CD4-positive, alpha-beta T cell treated with Interleukin-6 at 100 ng/mL for 8 hours (primary cell): ENCODE data around the gene GOLGA6L10.
"Not testable (repeated sequence)": the region's sequence is repeated elsewhere in the genome, so short reads cannot be mapped to it uniquely, and the experiment has no call there.

Experiments
- DNase-seq: peaks from one replicate; pipeline ENCODE4 v3.0.0-alpha.2; 2020; ENCODE audit warnings: mixed read lengths, low spot score

Gene GOLGA6L10

GRCh38 chr15:82317516-82317915 is 31.8 kb downstream of the GOLGA6L10 start:
- not testable (repeated sequence) for DNase-seq

DNA sequence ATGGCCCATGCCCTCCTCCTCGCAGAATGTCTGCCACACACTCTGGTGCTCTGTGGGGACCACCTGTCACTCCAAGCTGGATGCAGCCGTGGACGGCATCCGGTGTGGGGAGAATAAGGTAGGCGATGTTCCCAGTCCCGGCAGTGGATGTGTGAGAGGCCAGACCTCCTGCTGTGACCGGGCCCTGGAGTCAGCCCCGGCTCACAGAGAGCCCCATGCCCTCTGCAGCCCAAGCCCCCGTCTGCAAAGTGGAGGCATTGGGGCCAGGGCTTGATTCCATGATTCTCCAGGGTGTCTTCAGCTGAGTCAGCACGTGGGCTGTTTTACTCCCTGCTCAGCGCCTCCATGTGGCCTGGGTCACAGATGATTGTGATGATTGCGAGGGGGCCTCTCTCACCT is 32.2 kb downstream of the GOLGA6L10 start:
- DNase-seq: no peak

- DNase-seq: not testable (repeated sequence)
These were observed 32.8 kb downstream of the GOLGA6L10 start for GRCh38 chr15:82316247-82317090.

- DNase-seq: no peak
These were observed 33.6 kb downstream of the GOLGA6L10 start for GRCh38 chr15:82315519-82316246.

DNA sequence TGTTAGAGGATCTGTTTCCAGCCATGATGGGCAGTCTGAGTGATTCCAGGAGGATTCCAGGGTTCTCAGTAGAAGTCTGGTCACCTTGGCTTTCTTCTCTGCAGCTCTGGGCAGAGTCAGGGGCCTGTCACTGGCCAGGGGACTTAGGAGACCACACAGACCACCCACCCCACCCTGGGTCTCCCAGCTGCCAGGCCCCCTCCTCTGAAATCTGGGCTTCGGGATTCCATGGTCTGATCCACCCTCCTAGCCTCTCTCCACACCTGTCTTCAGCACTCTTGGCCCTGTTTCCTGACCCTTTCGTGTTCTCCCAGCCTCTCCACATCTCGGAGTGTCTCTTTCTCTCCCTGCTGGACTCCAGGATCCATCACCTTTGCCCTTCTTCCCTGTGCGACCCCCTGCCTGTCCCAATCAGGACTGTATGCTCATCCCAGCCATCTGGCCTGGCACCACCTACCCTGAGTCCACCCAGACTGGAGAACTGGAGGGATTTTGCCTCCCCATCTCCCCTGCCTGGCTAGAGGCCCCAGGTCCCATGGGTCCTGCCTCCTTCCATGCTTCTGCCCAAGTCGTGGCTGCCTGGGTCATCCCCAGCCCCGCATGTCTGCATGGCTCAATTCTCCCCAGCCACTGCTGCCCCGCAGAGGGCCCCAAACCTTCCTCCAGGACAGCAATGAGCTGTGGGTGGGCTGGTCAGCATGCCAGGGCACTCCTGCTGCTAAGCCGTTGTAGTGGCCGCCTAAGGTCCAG is 34.3 kb downstream of the GOLGA6L10 start:
- no peak for DNase-seq

DNA sequence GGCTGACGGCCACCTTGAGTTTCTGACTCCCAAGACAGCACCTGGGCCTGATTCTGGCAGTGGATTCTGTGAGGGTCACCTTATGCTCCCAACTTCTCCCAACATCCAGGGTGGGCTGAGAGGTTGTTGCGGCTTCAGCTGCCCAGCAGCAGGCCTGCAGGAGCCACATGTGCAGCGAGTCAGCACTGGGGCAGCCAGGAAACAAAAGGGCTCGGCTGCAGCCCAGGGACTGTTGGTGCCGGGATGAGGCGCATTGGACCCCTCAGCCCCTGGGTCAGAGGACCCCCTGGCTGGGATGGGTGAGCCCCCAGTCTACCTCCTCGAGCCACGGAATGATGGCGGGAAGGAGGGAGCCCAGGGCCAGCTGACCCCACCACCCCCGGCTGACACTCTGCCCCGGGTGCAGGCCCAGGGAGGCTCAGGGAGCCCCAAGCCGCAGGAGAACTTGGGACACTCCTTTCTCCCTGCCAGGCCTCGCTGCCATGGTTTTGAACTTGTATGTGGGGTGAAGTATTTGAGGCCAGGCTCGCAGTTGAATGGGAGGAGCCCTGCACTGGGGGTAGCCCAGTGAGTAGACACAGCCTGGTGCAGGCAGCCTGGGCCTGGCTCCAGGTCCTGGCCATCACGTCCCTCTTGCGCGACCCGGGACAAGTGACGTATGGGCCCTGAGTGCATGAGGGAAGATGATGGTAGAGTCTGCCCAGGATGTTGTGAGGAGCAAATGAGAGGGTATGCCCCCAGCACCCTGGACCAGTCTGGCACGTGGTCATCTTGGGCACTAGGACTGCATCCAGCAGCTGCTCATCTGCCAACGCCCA is 35.1 kb downstream of the GOLGA6L10 start:
- not testable (repeated sequence) for DNase-seq

GRCh38 chr15:82313446-82313845 is 35.8 kb downstream of the GOLGA6L10 start:
- no peak for DNase-seq

GRCh38 chr15:82312586-82313349 is 36.5 kb downstream of the GOLGA6L10 start:
- DNase-seq: no peak

- DNase-seq: not testable (repeated sequence)
These were observed 38.0 kb downstream of the GOLGA6L10 start for GRCh38 chr15:82311321-82311720.

GRCh38 chr15:82309802-82310201 is 39.5 kb downstream of the GOLGA6L10 start:
- no peak for DNase-seq

DNA sequence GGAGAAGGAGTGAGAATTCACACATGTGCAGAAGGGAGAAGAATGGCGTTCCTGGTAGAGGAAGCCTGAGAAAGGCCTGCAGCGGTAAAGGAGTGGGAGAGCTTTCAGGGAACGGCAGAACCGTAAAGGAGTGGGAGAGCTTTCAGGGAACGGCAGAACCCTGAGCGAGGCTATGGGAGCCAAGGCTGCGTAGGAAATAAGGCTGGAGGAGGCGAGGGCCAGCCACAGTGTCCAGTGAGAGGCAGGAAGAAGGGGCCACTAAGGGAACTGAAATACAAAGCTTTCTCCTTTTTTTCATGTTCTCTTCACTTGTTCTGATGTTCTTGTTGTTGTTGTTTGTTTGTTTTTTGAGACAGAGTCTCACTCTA is 41.6 kb downstream of the GOLGA6L10 start:
- DNase-seq: no peak

DNA sequence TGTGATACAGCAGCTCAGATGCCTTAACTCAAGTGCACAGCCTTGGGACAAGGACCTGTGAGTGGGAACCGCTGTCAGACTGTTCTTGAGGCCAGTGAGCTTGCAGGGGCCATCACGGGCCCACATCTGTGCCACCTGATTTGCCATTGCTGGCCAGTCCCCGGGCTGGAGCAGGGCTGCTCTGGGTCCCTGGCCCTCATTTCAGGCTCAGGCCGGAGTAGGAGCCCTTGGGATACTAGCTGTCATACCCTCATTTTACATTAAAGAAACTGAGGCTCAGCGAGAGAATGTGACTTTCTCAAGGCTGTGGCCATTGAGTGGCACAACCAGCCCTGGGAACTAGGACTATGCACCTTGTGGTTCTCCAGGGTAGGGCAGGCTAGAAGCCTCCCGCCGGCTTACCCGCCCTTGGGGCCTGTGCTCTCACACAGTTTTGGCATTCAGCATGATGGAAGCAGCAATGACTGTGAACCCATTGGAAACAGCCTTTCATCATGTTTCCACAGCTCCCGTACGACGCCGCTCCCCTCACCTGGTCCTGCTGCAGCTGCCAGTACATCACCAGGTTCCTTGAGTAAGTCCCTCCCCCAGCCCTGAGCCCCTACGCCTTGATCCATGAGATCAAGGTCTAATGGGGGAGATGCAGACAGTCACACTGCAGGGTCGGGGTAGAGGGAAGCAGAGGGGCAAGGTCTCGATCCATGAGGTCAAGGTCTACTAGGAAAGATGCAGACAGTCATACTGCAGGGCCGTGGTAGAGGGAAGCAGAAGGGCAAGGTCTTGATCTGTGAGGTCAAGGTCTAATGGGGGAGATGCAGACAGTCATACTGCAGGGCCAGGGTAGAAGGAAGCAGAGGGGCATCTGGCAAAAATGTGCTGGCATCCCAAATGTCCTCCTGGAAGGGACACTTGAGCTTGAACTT is 42.2 kb downstream of the GOLGA6L10 start:
- no peak for DNase-seq

GRCh38 chr15:82305621-82306048 is 43.6 kb downstream of the GOLGA6L10 start:
- DNase-seq: no peak

GRCh38 chr15:82304778-82305090 is 44.5 kb downstream of the GOLGA6L10 start:
- no peak for DNase-seq

GRCh38 chr15:82303956-82304777 is 45.1 kb downstream of the GOLGA6L10 start:
- DNase-seq: no peak

DNA sequence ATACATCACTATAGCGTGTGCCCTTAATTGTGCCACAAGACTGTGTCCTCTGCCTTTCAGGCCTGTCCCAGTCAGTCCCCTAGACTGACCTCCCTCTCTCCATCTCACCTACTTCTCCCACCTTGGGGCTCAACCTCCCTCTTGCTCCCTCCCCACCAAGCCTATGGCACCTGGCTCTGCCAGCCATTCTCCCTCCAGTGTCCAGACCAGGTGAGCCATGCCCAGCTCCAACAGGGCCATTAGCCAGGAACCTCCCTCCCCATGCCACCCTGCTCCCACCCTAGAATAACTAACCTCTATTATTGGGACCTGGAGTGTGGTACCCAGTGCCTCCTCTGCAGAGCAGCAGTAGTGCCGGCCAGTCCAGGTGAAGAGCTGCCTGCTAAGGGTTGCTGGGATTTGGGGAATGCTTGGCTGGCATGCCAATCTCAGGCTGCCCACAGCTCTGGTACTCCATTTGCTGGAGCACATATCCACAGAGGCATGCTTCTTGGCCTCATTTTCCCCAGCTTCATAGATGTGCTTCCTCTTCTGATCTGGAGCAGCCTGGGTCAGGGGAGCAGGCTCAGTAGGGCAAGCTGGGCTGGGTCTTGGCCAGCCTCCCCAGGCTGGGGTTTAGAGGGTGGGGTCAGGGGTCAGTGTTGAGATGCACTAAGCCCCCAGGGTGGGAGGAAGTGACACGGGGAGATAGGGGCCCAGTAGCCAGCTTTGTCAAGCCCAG is 47.8 kb downstream of the GOLGA6L10 start:
- no peak for DNase-seq

GRCh38 chr15:82300883-82301282 is 48.4 kb downstream of the GOLGA6L10 start:
- DNase-seq: no peak

GRCh38 chr15:82300326-82300725 is 48.9 kb downstream of the GOLGA6L10 start:
- not testable (repeated sequence) for DNase-seq
